ENCODE results near the gene SND1.

SND1 gene

DNA sequence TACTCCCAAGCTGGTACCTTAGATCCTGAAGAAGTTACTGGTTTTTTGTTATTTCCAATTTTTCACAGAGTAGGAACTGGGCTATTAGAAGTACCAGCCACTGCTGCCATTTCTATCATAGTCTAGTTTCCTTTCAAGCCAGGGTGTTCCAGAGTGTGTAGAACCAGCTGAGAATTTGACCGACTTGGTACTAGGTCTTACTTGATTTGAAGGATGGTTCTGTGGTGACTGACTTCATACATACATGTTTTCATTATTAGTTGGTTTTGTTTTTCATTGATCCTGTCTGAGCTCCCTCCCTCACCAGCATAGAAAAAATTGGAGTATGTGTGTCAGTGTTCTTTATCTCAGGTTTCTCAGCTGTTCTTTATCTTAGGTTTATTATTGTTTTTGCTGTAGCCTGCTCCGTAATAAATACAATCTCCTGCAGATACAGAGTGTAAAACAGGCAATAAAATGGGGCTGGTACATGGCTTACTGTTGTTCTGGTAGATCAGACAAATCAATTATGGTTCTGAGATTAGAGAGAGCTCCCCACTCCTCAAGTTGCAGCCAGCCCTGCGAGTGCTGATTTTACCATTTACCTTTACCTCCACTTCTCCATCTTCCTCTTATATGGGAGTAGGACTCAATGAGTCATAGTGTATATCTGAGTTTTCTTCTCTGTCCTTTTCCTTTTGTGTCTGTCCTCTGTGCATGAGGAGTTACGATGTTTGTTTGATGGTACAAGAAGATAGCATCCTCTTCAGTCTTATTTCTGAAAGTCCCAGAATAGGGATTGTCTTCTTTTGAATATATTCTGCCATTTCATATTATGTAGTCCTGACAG, 256.6 kb downstream of the SND1 start:
- DNase-seq (ENCODE audit: low spot score), result no peak

- DNase-seq (ENCODE audit: low spot score), result no peak
Measured at GRCh38 chr7:127909424-127910152, 257.6 kb downstream of the SND1 start.

- no peak for DNase-seq (ENCODE audit: low spot score)
Measured at GRCh38 chr7:127910670-127911069, 258.7 kb downstream of the SND1 start.

DNA sequence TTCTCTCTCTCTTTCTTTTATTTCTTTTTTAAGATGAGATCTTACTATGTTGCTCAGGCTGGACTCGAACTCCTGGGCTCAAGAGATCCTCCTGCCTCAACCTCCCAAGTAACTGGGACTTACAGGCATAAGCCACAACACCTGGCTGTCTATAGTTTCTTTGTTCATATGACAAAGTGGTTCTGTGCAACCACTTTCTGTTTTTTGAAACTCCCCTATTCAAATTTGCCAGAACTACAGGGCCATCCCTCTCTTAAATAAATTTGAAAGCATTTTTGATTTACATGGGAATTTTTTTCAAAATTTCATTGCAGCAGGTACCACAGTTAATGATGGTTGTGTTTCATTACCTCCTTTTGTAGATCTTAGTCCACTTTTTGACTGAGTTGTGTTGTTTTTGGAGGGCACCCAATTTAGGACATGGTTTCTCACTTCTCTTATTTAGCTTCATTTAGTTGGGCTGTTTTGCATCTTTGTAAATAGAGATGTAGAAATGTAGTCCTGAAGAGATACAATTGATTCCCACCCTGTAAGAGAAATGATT, 260.0 kb downstream of the SND1 start:
- DNase-seq (ENCODE audit: low spot score), result no peak

DNA sequence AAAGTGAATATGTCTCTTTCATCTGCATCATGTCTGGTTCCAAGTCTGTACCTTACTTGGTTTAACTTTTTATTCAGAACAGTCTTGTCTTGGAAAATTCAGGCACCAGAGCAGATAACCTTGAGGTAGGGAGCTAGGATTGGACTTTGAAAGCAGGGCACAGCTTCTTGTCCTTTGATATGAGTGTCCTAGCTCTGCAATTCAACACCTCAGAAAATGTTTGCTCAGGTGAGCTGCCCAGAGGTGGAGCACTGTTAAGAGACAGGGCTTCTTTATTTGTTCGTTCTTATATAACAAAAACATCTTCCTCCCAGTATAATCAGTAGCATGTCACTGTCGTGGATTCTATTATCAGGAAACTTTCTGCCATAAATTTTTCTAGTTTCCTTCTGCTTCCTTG, 260.9 kb downstream of the SND1 start:
- DNase-seq (ENCODE audit: low spot score), result no peak

DNA sequence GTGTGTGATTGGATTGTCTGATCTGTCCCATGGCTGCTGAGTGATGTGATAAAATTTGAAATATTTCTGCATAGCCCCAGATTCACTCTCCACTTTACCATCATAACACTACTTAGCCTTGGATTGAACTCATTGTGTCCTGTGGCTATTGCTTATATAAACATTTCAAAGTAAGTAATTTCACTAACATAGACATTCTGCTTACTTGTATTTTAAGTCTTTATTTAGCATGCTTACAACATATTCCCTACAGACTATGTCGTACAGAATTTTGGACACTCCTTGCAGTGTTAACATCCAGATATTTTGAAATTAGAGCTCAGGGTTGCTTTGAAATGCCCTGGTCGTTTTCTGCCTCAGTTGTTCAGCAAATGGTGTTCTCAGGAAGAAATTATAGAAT, 261.7 kb downstream of the SND1 start:
- DNase-seq (ENCODE audit: low spot score), result no peak

DNA sequence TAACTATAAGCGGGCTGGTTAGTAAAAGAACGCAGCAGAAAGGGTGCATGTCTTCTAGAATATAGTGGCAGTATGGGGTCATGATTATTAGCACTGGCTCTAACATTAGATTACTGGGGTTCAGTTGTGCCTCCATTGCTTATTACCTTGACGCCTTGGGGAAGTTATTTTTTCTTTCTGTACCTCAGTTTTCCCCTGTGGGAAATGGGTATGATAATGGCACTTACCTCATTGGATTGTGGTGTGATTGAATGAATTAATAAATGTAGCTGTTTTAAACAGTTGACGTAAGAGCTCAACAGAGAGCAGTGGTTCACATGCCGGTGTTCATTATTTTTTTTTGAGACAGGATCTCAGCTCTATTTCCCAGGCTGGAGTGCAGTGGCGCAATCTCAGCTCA, 262.7 kb downstream of the SND1 start:
- DNase-seq (ENCODE audit: low spot score), result no peak

DNA sequence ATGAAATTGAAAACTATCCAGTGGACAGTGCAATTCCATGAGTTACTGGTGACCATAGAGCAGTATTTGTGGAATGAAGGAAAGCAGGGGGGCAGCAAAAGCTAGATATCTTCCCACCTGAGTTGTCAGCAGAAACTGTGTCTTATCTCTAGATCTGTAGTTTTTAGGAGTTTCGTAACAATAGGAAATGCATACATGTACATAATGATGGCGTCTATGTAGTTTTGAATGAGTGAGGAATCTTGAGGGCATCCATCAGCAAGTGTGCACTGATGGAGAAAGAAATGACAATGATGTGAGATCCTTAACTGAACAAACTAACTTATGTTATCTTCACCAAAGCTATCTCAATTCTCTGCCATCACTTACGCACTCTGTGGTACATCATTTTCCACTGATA, 264.7 kb downstream of the SND1 start:
- no peak for DNase-seq (ENCODE audit: low spot score)

DNA sequence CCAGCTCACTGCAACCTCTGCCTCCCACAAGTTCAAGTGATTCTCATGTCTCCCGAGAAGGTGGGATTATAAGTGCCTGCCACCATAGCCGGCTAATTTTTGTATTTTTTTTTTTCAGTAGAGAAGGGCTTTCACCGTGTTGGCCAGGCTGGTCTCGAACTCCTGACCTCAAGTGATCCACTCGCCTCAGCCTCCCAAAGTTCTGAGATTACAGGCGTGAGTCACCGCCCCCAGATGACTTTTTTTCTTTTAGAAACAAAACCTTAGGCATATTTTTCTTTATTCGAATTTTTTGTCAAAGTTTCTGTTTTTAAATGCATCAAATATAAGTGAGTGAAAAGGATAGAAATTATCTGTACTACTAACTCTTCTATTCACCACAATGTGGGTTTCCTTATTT, 266.1 kb downstream of the SND1 start:
- no peak for DNase-seq (ENCODE audit: low spot score)

DNA sequence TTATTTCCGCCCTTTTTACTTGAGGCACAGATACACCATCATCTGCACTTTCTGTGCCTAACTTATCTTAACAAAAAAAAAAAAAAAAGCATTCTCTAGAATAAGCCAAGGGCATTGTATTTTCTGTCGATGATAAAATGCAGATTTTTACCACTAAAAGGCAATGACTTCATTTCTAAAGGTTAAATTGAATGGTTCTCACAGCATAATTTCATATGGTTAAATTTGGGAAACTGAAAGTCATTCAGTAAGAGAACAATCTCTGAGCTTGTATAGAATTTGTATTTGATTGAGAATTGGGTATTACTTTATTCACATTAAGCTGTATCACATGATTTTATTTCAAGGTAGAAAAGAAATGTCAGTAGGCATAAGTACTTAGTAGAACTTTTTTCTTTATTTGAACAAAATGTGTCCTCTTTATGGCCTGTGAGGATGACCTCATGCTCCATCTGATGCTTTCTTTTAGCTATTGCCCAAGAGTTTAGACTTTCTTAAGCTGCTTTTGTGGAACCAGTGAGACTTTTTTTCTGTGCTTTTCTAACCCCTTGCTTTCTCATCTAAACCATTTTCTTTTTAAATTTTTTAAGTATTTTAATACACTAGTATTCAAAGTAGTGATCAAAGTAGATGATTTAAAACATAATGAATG, 268.9 kb downstream of the SND1 start:
- DNase-seq (ENCODE audit: low spot score), result no peak

DNA sequence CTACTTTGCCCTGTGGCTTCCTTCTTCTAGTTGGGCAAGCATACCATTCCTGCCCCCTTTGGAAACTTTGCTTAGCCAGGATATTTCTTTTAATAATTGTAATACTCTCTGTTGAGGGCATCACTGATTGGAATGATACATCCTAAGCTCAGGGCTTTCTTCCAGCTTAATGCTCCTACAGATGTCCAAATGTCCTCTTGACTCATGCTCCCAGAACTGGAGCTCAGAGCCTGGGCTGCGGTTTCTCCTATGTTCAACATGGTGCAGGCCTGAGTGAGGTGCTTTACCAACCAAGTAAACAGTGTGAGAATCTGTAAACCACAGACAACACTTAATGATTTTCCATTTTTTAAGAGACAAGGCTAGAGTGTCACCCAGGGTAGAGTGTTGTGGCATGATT, 270.7 kb downstream of the SND1 start:
- no peak for DNase-seq (ENCODE audit: low spot score)

DNA sequence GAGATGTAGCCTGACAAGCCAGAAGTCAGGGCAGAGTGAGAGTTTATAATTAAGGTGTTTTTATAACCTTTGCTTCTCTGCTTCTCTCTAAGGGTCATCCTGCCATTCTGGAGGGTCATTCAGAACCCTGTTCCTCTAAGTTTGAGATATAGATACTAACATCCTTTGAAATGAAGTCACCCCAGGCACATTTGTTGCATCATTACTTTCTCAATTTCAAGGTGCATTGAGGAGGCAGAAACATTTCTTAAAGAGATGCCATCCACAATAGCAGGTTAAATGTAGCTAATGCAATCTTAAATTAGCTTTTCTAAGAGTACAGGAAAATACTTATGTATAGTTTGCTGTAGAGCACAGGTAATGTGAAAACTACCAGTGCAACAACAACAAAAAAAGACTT, 272.9 kb downstream of the SND1 start:
- DNase-seq (ENCODE audit: low spot score), result no peak

GRCh38 chr7:127927348-127927696, 275.3 kb downstream of the SND1 start:
- DNase-seq (ENCODE audit: low spot score), result no peak

DNA sequence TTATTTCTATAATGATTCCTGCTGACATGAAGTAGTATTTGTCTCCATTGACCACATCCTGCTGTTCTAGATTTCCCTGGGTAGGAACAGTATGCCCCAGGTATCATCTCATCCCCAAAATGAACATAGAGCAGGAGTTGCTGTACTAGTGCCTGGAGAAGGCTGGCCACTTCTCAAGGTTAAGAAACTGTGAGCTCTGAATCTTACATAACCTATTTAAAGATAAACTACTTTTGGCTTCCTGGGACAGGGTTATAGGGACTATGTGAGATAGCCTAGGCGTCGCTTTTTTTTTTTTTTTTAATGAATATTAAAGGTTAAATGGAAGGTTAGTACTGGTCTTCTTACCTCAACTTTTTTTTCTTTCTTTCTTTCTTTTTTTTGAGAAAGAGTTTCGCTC, 276.2 kb downstream of the SND1 start:
- DNase-seq (ENCODE audit: low spot score), result no peak

DNA sequence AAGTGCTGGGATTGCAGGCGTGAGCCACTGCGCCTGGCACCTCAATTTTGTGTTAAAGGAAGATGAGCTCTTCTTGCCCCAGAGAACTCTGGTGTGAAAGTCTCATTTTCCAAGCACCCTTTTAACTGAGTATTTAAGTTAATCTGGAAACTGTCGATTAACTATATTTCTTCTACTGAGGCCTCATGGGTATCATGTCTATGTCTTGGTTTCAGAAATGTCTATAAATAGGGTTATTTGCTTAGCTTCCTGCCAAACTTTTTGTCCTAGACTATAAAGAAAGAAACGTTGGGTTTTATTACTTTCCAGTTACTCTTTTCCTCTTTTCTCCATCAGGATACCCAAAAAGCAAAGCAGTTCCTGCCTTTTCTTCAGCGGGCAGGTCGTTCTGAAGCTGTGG, 276.9 kb downstream of the SND1 start:
- no peak for DNase-seq (ENCODE audit: low spot score)

DNA sequence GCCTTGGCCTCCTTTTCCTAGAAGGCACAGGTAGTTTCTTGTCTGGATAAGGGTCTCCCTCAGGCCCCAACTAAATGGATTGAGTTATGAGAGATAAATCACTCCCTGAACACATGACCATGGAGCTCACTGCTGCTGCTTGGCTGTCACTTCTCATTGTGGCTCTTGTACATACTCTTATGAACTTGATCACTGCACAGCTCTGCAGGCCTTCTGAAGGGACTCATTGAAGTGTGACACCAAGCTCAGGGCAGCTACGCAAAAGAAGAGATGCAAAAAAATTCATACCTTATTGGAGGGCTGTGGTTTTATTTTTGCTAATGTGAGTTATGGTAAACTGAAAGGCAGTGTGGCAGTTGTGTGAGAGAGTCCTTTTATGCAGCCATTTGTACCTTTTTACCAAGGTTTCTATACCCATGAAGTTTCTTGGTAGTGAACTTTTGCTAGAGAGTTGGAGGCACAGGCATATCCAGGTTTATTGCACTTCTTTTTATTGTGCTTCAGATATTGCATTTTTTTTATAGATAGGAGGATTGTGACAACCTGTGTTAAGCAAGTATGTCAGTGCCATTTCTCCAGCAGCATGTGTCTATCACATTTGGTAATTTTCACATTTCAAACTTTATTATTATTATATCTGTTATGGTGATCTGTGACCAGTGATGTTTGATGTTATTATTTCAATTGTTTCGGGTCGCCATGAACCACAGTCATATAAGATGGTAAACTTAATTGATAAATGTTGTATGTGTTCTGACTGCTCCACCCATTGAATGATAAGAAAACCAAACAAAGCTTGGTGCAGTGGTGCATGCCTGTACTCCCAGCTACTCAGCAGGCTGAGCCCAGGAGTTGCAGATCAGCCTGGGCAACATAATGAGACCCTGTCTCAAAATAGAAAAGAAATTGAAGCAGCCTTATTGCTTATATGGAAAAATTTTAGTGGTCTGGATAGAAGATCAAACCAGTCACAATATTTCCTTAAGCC, 278.6 kb downstream of the SND1 start:
- DNase-seq (ENCODE audit: low spot score), result no peak

GRCh38 chr7:127932076-127932475, 280.1 kb downstream of the SND1 start:
- DNase-seq (ENCODE audit: low spot score), result no peak

GRCh38 chr7:127932496-127932895, 280.5 kb downstream of the SND1 start:
- no peak for DNase-seq (ENCODE audit: low spot score)

- DNase-seq (ENCODE audit: low spot score), result no peak
Measured at GRCh38 chr7:127933146-127933545, 281.2 kb downstream of the SND1 start.

DNA sequence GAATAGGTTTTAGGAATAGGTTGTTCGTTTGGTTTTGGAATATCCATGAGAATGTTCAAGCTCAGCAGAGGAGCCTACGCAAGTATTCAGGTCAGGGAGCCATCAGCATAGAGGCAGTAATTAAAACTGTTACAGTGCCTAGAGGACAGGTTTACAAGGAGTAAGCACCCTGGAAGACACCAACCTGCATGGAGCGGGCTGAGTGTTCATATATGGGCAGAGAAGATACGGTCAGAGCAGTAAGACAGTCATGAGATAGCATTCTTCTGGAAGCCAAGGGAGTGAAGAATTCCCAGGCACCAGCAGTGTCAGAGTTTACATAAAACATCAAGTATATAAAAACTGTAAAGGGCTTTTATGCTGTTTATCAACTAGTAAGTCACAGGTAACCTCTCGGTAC, 282.7 kb downstream of the SND1 start:
- no peak for DNase-seq (ENCODE audit: low spot score)

- DNase-seq (ENCODE audit: low spot score), result no peak
Measured at GRCh38 chr7:127935847-127936376, 283.9 kb downstream of the SND1 start.

Data from globus pallidus (tissue), 1 donor.